HG03457 (cell line): ENCODE data around the gene FRA10AC1.
"Not testable (repeated sequence)": the region's sequence is repeated elsewhere in the genome, so short reads cannot be mapped to it uniquely, and the experiment has no call there.

Source experiments
- ATAC-seq: cut with Tn5 transposase; IDR thresholded peaks from one replicate; pipeline ENCODE4 v1.9.1; 2021; ENCODE audit warnings: moderate number of reproducible peaks; ENCODE audit not compliant: unreplicated experiment

FRA10AC1 gene

DNA sequence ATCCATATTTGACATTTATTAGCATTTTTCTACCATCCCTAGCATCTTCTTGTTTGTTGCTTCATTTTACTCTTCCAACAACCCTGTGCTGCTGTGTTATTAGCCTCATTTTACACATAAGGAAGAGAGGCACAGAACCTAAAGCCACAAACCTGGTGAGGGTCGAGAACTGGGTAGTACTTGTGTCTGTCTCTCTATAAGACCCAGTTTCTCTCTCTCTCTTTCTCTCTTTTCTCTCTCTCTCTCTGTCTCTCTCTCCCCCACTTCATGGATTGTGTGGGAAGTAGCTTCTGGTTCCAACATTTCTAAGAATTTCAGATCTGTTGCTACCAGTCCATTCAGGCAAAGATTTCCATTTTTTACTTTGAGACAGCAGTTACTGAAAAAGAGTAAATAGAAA lies 1.4 kb upstream of the FRA10AC1 start:
- ATAC-seq, result no peak

- ATAC-seq, result no peak
Measured at GRCh38 chr10:93703066-93703465, 674 bp upstream of the FRA10AC1 start.

GRCh38 chr10:93701866-93702209 lies 554 bp downstream of the FRA10AC1 start:
- no peak for ATAC-seq

DNA sequence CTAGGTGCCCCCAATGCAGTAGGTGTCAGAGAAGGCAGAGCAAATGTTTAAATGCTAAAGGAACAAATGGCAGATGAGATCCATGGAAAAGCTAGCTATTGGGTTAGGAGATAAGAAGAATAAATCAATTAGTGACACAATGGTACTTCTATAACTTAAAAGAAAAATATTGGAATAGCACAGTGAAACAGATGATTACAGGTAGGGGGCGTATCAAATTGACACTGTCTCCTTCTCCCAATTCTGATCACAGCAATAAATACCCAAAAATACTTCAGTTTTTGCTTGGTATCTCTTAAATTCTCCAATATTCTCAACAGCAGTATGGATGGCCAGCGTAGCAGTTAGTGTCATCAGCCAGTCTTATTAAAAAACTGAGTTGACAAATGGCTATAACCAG lies 5.2 kb downstream of the FRA10AC1 start:
- ATAC-seq, result no peak

DNA sequence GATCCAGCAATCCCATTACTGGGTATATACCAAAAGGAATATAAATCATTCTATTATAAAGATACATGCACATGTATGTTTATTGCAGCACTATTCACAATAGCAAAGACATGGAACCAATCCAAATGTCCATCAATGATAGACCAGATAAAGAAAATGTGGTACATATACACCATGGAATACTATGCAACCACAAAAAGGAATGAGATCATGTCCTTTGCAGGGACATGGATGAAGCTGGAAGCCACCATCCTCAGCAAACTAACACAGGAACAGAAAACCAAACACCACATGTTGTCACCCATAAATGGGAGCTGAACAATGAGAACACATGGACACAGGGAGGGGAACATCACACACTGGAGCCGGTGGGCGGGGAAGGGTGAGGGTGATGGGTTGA lies 5.8 kb downstream of the FRA10AC1 start:
- not testable (repeated sequence) for ATAC-seq

DNA sequence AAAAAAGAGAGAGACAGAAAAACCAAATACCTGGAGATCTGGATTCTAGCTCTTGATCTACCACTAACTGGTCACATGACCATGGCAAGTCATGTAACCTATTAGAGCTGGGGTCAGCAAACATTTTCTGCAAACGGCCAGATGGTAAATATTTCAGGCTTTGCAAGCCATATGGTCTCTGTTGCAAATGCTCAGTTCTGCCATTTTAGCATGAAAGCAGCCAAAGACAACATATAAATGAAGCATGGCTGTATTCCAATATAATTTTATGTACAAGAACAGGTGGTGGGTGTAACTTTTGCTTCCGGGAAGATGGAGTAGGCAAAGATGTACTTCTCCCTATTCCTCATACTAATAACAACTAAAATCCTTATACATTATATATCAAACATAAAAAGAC lies 6.7 kb downstream of the FRA10AC1 start:
- ATAC-seq, result no peak

DNA sequence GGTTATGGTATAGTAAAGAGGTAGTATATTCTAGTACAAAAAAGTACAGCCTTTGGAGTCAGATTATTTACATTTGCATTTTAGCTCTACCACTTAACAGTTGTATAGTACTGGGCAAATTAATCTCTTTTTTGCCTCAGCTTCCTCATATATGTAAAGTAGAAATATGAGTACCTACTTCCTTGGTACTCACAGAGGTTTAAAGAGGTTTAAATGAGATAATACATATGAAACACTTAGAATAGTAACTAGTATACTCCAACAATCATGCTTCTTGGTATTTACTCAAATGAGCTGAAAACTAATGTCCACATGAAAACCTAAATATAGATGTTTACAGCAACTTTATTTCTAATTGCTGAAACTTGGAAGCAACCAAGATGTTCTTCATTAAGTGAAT lies 14.7 kb downstream of the FRA10AC1 start:
- no peak for ATAC-seq

DNA sequence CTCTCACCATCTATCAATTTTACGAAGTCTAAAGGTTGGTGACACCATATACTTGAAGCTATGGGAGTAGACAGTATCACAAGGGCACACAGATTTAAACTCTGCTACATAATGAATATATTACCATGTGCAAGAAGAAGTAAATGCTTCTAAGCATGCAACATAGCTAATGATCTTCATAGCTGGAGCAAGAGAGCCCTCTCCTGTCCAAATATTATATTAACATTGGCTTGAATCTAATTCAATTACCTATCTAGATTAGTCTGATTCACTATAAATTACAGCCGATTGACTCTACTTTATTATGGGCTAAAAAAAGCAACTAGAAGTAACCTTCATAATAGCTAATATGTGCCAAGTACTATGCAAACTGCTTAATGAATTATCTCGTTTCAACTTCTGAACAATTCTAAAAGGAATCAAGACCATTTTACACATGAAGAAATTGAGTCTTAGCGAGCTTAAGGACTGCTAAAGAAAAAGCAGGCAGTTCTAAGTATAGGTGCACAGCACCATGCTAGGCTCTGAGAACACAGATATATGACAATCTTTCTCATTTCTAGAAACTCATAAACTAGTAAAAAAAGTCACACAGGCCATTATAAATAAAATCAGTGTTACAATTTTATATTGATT lies 21.9 kb downstream of the FRA10AC1 start:
- no peak for ATAC-seq

GRCh38 chr10:93678805-93679587 lies 23.4 kb downstream of the FRA10AC1 start:
- no peak for ATAC-seq

DNA sequence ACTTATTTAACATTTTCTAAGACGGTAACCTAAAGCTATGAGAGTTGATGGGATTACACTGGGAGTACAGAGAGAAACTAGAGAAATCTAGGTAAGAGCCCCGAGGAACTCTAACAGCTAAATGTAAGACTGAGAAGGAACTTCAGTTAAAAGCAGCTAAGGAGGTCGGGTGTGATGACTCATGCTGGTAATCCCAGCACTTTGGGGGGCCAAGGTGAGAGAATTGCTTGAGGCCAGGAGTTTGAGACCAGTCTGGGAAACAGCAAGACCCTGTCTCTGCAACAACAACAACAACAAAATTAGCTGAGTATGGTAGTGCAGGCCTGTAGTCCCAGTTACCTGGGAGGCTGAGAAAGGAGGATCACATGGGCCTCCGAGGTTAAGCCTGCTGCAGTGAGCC lies 24.0 kb downstream of the FRA10AC1 start:
- ATAC-seq, result no peak

DNA sequence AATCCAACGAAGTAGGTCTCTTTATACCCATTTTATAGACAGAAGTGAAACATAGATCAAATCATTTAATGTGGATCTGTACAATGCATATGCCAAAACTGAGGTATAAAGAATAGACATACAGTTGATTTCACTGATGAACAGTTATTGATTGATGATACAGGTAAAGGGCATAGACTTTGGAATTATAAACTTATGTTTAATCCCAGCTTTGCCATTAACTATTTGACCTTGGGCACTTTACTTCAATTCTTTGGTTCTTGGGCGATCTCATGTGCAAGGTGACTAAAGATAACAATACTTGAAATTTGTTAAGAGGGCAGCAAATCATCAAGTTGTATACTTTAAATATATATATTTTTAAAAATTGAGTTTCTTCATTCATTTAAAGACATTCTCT lies 28.6 kb downstream of the FRA10AC1 start:
- ATAC-seq, result no peak

DNA sequence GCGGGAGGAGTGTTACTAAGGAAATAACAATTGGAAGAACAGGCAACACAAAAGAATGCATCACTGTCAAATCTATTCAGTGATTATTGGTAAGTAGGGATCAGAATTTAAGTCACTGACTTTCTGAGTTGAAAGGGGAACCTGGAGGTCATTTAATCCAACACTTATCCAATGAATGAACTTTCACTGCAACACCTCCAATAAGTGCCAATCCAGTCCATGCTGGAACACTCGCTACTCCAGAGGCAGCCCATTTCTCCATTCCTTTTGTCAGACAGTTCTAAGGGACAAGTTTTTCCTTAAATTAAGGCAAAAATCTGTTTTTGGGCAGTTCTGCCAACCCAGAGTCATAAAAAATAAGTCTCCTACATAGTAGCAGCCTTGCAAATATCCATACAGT lies 29.5 kb downstream of the FRA10AC1 start:
- no peak for ATAC-seq

GRCh38 chr10:93672022-93672678 lies 30.2 kb downstream of the FRA10AC1 start:
- ATAC-seq, result no peak

GRCh38 chr10:93671042-93671441 lies 31.4 kb downstream of the FRA10AC1 start:
- no peak for ATAC-seq

GRCh38 chr10:93670372-93670771 lies 32.0 kb downstream of the FRA10AC1 start:
- no peak for ATAC-seq

- ATAC-seq, result no peak
Measured at GRCh38 chr10:93667795-93668194, 34.6 kb downstream of the FRA10AC1 start.

GRCh38 chr10:93666030-93666429 lies 36.4 kb downstream of the FRA10AC1 start:
- ATAC-seq, result no peak

GRCh38 chr10:93657757-93658156 lies 44.6 kb downstream of the FRA10AC1 start:
- no peak for ATAC-seq

DNA sequence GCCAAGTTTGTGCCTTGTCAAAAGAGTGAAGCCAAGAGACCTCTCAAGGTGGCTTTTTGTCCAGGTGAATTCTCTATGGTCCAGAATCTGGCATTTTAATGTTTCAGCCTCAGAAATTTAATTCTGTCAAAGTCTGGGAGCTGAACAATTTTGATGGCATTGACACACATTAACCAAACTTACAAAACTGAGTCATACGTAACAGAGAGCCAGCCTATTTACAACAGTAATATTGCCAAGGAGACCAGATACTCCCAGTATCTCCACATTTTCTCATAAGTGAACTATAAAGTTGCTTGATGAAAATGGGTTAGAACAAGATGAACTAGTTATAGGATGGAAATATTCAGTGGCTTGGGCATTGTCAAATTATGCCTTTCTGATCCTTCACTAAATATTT lies 46.2 kb downstream of the FRA10AC1 start:
- ATAC-seq, result no peak

DNA sequence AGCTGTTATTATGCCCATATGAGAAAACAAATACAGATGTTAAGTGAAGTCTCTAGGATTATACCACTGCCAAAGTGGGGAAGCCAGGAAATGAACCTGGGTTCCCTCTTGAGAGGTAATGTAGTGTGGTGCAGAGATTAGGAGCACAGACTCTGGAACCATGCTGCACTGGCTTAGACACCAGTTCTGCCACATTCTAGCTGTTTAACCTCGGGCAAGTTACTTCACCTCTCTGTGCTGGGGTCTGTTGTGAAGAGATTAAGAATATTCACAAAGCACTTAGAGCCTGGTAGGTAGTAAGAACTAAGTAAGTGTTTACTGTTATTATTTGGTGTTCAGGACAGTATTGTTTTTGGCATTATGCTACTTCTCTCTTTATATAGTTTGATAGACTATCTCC lies 48.2 kb downstream of the FRA10AC1 start:
- no peak for ATAC-seq

- no peak for ATAC-seq
Measured at GRCh38 chr10:93652857-93653256, 49.5 kb downstream of the FRA10AC1 start.

- no peak for ATAC-seq
Measured at GRCh38 chr10:93639791-93640190, 62.6 kb downstream of the FRA10AC1 start.
